SH-SY5Y (cell line): ENCODE results near the gene TF.

Source experiments
- GATA2 ChIP-seq: IDR thresholded peaks from 2 replicates; pipeline ENCODE4 v1.6.1; 2011; ENCODE audit warnings: mild to moderate bottlenecking, low read depth, low read length
- GATA3 ChIP-seq: IDR thresholded peaks from 2 replicates; pipeline ENCODE4 v1.6.1; 2011; ENCODE audit warnings: low read depth, mild to moderate bottlenecking, low read length, moderate library complexity

DNA sequence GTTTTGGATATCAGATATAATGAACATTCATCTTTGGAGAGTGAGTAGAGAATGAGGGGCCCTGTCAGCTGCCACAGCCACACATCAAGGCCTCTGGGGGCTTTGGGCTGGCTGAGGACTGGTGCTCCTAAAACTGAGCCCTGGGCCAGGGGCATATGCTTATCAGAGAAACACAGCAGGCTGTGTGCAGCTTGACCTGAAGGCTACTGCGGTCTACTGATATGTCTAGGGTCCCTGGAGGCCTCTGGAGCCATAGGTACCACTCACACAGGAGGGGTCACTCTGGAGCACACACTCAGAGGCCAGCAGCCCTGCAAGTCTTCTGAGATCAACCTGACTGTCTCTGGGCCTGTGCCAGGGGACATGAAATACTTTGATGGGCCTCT lies 7.6 kb downstream of the TF start:
- TF ChIP-seq GATA2 (no peak), GATA3 (no peak)
